HG03354 (cell line): ENCODE data around the gene CDK5RAP3.
"Not testable (repeated sequence)": the region's sequence is repeated elsewhere in the genome, so short reads cannot be mapped to it uniquely, and the experiment has no call there.

Source experiments
- ATAC-seq: cut with Tn5 transposase; IDR thresholded peaks from one replicate; pipeline ENCODE4 v1.9.1; 2021; ENCODE audit warnings: mild to moderate bottlenecking; ENCODE audit not compliant: unreplicated experiment, poor library complexity, severe bottlenecking

CDK5RAP3 gene

GRCh38 chr17:47993964-47994363 lies 23.1 kb downstream of the CDK5RAP3 start:
- ATAC-seq = no peak

GRCh38 chr17:47994724-47995123 lies 23.8 kb downstream of the CDK5RAP3 start:
- no peak for ATAC-seq

- ATAC-seq = no peak
These were observed 24.5 kb downstream of the CDK5RAP3 start for GRCh38 chr17:47995241-47995935.

- no peak for ATAC-seq
These were observed 25.3 kb downstream of the CDK5RAP3 start for GRCh38 chr17:47996201-47996600.

- ATAC-seq = no peak
These were observed 26.7 kb downstream of the CDK5RAP3 start for GRCh38 chr17:47997586-47997985.

- no peak for ATAC-seq
These were observed 27.1 kb downstream of the CDK5RAP3 start for GRCh38 chr17:47998044-47998443.

GRCh38 chr17:47999582-47999981 lies 28.7 kb downstream of the CDK5RAP3 start:
- ATAC-seq = no peak

- no peak for ATAC-seq
These were observed 30.3 kb downstream of the CDK5RAP3 start for GRCh38 chr17:48001197-48001596.

- ATAC-seq = not testable (repeated sequence)
These were observed 30.7 kb downstream of the CDK5RAP3 start for GRCh38 chr17:48001657-48002056.

GRCh38 chr17:48002266-48002915 lies 31.5 kb downstream of the CDK5RAP3 start:
- ATAC-seq = peak; percentile 62

- no peak for ATAC-seq
These were observed 32.1 kb downstream of the CDK5RAP3 start for GRCh38 chr17:48002916-48003416.

GRCh38 chr17:48003417-48004151 lies 32.7 kb downstream of the CDK5RAP3 start:
- ATAC-seq = no peak

- ATAC-seq = no peak
These were observed 34.1 kb downstream of the CDK5RAP3 start for GRCh38 chr17:48004983-48005382.

GRCh38 chr17:48006936-48007709 lies 36.2 kb downstream of the CDK5RAP3 start:
- ATAC-seq = no peak

- ATAC-seq = no peak
These were observed 39.3 kb downstream of the CDK5RAP3 start for GRCh38 chr17:48010193-48010592.

- ATAC-seq = no peak
These were observed 40.7 kb downstream of the CDK5RAP3 start for GRCh38 chr17:48011405-48012150.

- peak; percentile 79 for ATAC-seq
These were observed 41.2 kb downstream of the CDK5RAP3 start for GRCh38 chr17:48012151-48012520.

- no peak for ATAC-seq
These were observed 41.7 kb downstream of the CDK5RAP3 start for GRCh38 chr17:48012654-48013053.

GRCh38 chr17:48013876-48014594 lies 43.1 kb downstream of the CDK5RAP3 start:
- no peak for ATAC-seq
